ENCODE measurements around the gene TRAPPC2L.

The TRAPPC2L gene

DNA sequence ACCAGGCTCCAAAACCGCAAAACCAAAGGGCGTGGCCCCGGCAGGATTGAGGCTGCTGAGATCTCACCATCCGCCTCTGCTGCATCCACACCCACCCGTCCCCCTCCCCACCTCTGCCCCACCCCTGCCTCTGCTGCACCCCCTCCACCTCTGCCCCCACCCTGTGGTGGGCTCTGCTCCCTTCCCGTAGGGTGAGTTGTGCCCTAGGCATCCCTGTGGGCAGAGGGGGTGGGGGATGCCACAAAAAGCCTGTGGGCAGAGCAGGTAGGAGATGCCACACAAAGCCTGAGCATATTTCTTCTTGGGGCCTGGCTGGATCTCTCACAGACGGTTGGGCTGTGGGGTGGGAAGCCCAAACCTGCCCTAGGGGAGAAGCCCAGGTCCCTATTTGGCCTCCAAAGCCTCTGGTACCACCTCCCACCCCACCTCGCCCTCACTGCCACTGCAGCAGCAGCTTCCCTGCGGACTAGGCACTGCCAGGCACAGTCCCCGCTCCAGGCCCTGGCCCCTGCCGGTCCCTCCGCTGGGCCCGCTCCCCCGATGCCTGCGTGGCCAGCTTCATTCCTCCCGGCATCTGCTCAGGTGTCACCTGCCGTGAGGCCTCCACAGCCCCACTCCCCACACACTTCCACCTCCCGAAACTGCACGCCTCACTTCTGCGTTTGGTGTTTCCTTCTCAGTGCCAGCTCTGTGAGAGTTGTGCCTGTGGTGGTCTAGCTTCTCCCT lies 20.8 kb downstream of the TRAPPC2L start:
- Mint-ChIP-seq H3K27ac (no peak overlapping the region), H3K27me3 (ENCODE audit: low read depth, poor library complexity) (peaks cover 28% of the 10 kb centered on the region), H3K9me3 (no peaks in the 10 kb centered on the region), H3K36me3 (ENCODE audit: low read depth) (no peaks in the 10 kb centered on the region), H3K4me1 (peaks cover 26% of the 10 kb centered on the region), H3K4me3 (no peak overlapping the region)
- DNase-seq, result no peak
- TF ChIP-seq, protein P1, sequence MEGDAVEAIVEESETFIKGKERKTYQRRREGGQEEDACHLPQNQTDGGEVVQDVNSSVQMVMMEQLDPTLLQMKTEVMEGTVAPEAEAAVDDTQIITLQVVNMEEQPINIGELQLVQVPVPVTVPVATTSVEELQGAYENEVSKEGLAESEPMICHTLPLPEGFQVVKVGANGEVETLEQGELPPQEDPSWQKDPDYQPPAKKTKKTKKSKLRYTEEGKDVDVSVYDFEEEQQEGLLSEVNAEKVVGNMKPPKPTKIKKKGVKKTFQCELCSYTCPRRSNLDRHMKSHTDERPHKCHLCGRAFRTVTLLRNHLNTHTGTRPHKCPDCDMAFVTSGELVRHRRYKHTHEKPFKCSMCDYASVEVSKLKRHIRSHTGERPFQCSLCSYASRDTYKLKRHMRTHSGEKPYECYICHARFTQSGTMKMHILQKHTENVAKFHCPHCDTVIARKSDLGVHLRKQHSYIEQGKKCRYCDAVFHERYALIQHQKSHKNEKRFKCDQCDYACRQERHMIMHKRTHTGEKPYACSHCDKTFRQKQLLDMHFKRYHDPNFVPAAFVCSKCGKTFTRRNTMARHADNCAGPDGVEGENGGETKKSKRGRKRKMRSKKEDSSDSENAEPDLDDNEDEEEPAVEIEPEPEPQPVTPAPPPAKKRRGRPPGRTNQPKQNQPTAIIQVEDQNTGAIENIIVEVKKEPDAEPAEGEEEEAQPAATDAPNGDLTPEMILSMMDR (IDR thresholded peaks at IDR 0.05), result no peak

DNA sequence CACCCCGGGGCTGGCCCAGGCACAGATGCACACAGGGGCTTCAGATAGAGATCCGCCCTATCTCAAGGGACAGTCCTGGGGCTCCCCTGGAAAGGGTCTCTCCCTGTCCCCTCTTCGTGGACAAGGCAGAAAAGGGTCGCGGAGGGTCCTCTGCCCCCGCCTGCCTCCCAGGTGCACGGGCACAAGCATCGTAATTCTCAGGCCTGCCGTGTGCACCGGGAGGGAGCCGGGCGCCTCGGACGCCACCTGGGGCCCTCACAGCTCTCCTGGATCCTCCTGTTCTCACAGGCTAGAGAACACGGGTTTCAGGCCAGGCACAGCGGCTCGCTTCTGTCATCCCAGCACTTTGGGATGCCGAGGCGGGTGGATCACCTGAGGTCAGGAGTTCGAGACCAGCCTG lies 21.4 kb downstream of the TRAPPC2L start:
- no peak overlapping the region for H3K27ac Mint-ChIP-seq
- no peak overlapping the region for H3K4me3 Mint-ChIP-seq
- TF ChIP-seq, protein P1 (IDR thresholded peaks at IDR 0.05), result no peak
- H3K27me3 Mint-ChIP-seq (ENCODE audit: low read depth, poor library complexity), result peaks cover 30% of the 10 kb centered on the region
- peaks cover 26% of the 10 kb centered on the region for H3K4me1 Mint-ChIP-seq
- DNase-seq, result no peak
- H3K9me3 Mint-ChIP-seq, result no peaks in the 10 kb centered on the region
- no peaks in the 10 kb centered on the region for H3K36me3 Mint-ChIP-seq (ENCODE audit: low read depth)

DNA sequence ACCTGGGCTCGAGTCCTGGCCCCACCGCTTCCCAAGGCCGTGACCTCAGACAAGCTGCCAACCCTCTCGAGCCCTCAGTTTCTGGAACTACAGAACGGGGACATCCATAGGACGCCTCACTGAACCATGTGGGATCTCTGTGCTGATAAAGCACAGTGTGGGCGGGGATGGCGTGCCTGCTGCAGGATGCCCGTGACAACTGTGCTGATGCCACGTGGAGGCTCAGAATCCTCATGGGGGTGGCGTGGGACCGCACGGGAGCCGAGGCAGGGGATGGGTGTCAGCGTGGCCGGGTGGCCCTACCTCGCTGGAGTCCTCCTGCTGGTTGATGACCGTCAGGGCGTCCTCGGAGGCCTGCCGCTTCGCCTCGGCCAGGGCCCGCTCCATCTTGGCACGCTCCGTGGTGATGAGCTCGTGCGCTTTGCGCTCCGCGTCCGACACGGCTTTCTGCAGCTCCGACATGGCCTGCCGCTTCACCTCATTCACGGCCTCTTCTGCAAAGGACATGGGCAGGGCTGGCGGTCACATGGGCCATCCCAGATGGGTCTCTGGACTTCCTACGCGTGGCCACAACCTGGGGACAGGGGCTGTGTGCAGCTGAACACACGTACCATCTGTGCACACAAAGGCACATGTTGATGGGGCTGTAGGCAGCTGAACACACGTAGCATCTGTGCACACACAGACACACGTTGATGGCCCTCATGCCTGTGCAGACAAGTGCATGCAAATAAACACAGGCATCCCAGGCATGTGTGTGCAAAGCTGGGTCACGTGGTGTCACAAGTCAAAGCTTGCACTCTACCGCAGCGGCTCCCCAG lies 22.2 kb downstream of the TRAPPC2L start:
- TF ChIP-seq, protein P1 (IDR thresholded peaks at IDR 0.05), result no peak
- Mint-ChIP-seq H3K27me3 (ENCODE audit: low read depth, poor library complexity) (peaks cover 31% of the 10 kb centered on the region), H3K9me3 (no peaks in the 10 kb centered on the region)

DNA sequence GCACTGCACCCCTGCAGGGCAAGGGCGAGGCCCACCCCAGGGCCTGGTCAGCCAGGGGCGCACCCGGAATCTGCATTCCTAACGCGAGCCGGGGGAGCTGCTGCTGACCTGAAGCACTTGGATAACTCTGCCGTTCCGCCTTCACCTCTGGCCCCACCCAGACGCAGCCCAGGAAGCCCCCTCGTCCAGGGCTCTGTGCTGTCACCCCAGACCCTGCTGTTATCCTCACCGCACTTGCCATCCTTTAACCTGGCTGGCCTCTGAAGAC lies 22.8 kb downstream of the TRAPPC2L start:
- H3K27ac Mint-ChIP-seq, result peak overlapping the region; percentile 78
- TF ChIP-seq, protein P1 (IDR thresholded peaks at IDR 0.05), result no peak
- no peak for DNase-seq
- H3K9me3 Mint-ChIP-seq, result no peaks in the 10 kb centered on the region
- H3K4me3 Mint-ChIP-seq, result peak overlapping the region; percentile 45
- peaks cover 30% of the 10 kb centered on the region for H3K27me3 Mint-ChIP-seq (ENCODE audit: low read depth, poor library complexity)
- peaks cover 26% of the 10 kb centered on the region for H3K4me1 Mint-ChIP-seq
- H3K36me3 Mint-ChIP-seq (ENCODE audit: low read depth), result no peaks in the 10 kb centered on the region

More for the DNA sequence above, 22.2 kb downstream of the TRAPPC2L start:
- no peaks in the 10 kb centered on the region for H3K36me3 Mint-ChIP-seq (ENCODE audit: low read depth)
- DNase-seq, result no peak
- H3K4me1 Mint-ChIP-seq, result peaks cover 26% of the 10 kb centered on the region
- H3K4me3 Mint-ChIP-seq, result no peak overlapping the region
- H3K27ac Mint-ChIP-seq, result no peak overlapping the region

DNA sequence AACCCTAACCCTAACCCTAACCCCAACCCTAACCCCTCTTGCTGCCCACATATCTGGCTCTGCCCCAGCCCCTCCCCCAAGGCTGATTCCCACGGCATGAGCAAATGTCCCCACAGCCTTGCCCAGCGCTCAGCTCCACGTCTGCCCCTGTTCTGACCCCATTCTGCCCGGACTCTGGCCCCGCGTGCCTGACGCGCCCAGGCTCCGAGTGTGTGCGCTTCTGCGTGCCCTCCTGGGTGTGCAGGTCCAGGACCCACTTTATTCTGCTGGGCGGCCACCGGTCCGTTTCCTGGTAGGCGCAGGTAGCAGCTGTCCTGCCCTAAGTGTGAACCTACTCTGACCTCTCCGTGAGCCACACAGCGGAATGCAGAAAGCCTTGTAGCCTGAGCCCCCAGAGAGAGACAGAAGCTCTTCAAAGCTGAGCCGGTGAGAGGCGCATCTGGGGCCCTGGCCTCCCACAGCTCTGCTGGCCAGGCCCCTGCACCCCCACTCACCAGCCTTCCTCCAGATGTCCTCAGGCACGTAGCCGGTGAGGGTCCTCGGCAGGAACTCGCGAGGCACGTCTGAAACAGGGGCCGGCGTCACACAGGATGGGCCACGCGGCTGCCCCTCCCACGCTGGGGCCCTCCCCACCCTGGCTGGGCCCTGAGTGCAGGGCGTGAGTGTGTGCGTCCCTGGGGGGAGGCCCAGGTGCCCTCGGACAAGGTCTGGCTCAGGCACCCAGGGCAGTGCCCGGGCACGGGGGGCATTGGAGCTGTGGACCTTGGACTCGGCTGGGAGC lies 23.5 kb downstream of the TRAPPC2L start:
- Mint-ChIP-seq H3K36me3 (ENCODE audit: low read depth) (no peaks in the 10 kb centered on the region), H3K4me1 (peaks cover 22% of the 10 kb centered on the region), H3K27ac (no peak overlapping the region), H3K4me3 (peak overlapping the region; percentile 45), H3K9me3 (no peaks in the 10 kb centered on the region), H3K27me3 (ENCODE audit: low read depth, poor library complexity) (peaks cover 26% of the 10 kb centered on the region)
- peak; percentile 45 for DNase-seq
- TF ChIP-seq, protein P1 (IDR thresholded peaks at IDR 0.05), result no peak
